Left renal cortex interstitium (tissue), 4 donors: Measurements from ENCODE around the gene KRT20. TPM values are rescaled to one million over a fixed set of nuclear protein-coding genes. Genes with fewer than 3 reads are reported as not detected.
"Not testable (repeated sequence)": the region's sequence is repeated elsewhere in the genome, so short reads cannot be mapped to it uniquely, and the experiment has no call there.

Experiments
- DNase-seq, 4 donors: peaks; one replicate each; pipeline ENCODE4 v3.0.0-alpha.2; 2013; ENCODE audit warnings: low read depth in 4 of 4, low spot score in 2 of 4, missing footprints in 1 of 4
- polyA plus RNA-seq, 4 donors: library from polyadenylated mRNA; unstranded; fragments of 120-200 nt; gene quantifications; one replicate each; pipeline ENCODE4 v1.2.1, GENCODE V29; 2013; ENCODE audit not compliant: insufficient read length in 4 of 4

The KRT20 gene
- polyA plus RNA-seq, 4 donors: 0.20 to 0.24 TPM; not detected in 2

- DNase-seq: no peak
These were observed 17.0 kb upstream of the KRT20 start for GRCh38 chr17:40901981-40902474.

- no peak for DNase-seq
These were observed 15.8 kb upstream of the KRT20 start for GRCh38 chr17:40900809-40901356.

GRCh38 chr17:40896916-40897455 is 11.9 kb upstream of the KRT20 start:
- DNase-seq: no peak

- DNase-seq: no peak
These were observed 10.2 kb upstream of the KRT20 start for GRCh38 chr17:40895106-40895730.

- DNase-seq: no peak
These were observed 3.2 kb upstream of the KRT20 start for GRCh38 chr17:40888196-40888720.

GRCh38 chr17:40886090-40886489 is 1.0 kb upstream of the KRT20 start:
- no peak for DNase-seq

- no peak for DNase-seq
These were observed 1.3 kb downstream of the KRT20 start for GRCh38 chr17:40883626-40884334.

GRCh38 chr17:40883031-40883430 is 2.0 kb downstream of the KRT20 start:
- DNase-seq: no peak

- no peak for DNase-seq
These were observed 6.0 kb downstream of the KRT20 start for GRCh38 chr17:40879026-40879425.

GRCh38 chr17:40878044-40878443 is 7.0 kb downstream of the KRT20 start:
- no peak for DNase-seq

- no peak for DNase-seq
These were observed 11.2 kb downstream of the KRT20 start for GRCh38 chr17:40873801-40874200.

GRCh38 chr17:40873255-40873654 is 11.8 kb downstream of the KRT20 start:
- DNase-seq: no peak

GRCh38 chr17:40872416-40872815 is 12.6 kb downstream of the KRT20 start:
- no peak for DNase-seq

GRCh38 chr17:40871316-40871715 is 13.7 kb downstream of the KRT20 start:
- no peak for DNase-seq

- no peak for DNase-seq
These were observed 14.9 kb downstream of the KRT20 start for GRCh38 chr17:40870136-40870535.

GRCh38 chr17:40866838-40867237 is 18.2 kb downstream of the KRT20 start, which contains the start of gene KRT12:
Gene KRT12 (minus strand): TSS chr17:40867223. CDS start chr17:40867186, 37 bp downstream.
- DNase-seq: no peak

- no peak for DNase-seq
These were observed 20.2 kb downstream of the KRT20 start for GRCh38 chr17:40864661-40865390.

GRCh38 chr17:40862985-40863733 is 21.9 kb downstream of the KRT20 start:
- peak in 1 of 4 donors; percentile 15 for DNase-seq

GRCh38 chr17:40859536-40859935 is 25.5 kb downstream of the KRT20 start:
- DNase-seq: no peak

- DNase-seq: not testable (repeated sequence)
These were observed 26.4 kb downstream of the KRT20 start for GRCh38 chr17:40858667-40859066.
